MM.1S (cell line): ENCODE data around the gene PLXDC2.

ENCODE experiments used
- DNase-seq: peaks from one replicate; pipeline ENCODE4 v3.0.0-alpha.2; 2015
- H2AFZ ChIP-seq: fragments of 300-600 bp; sonication (generic); 2 replicates; pipeline ENCODE4 v1.6.0; 2016; ENCODE audit warnings: antibody characterized with exemption, low read length
- H3F3A ChIP-seq: fragments of 300-600 bp; sonication (generic); 2 replicates; pipeline ENCODE4 v1.6.1; 2016; ENCODE audit warnings: mild to moderate bottlenecking, antibody characterized with exemption, low read length, moderate library complexity, mixed read lengths; ENCODE audit not compliant: insufficient read depth
- H3K27ac ChIP-seq: fragments of 300-600 bp; sonication (generic); 2 replicates; pipeline ENCODE4 v1.5.1; 2016; ENCODE audit warnings: mild to moderate bottlenecking, low read length
- H3K27me3 ChIP-seq: fragments of 300-600 bp; sonication (generic); replicated peaks from 2 replicates; pipeline ENCODE4 v1.6.0; 2016; ENCODE audit warnings: low read length; ENCODE audit not compliant: insufficient read depth
- H3K36me3 ChIP-seq: fragments of 300-600 bp; sonication (generic); replicated peaks from 2 replicates; pipeline ENCODE4 v1.6.1; 2016; ENCODE audit warnings: mild to moderate bottlenecking, low read length, mixed read lengths; ENCODE audit not compliant: insufficient read depth
- H3K4me1 ChIP-seq: fragments of 300-600 bp; sonication (generic); 2 replicates; pipeline ENCODE4 v1.6.1; 2016; ENCODE audit warnings: low read length, mixed read lengths
- H3K4me2 ChIP-seq: fragments of 300-600 bp; sonication (generic); 2 replicates; pipeline ENCODE4 v1.6.0; 2016; ENCODE audit warnings: low read depth, low read length
- H3K4me3 ChIP-seq: fragments of 300-600 bp; sonication (generic); 2 replicates; pipeline ENCODE4 v1.5.1; 2016; ENCODE audit warnings: low read length, mixed read lengths
- H3K79me2 ChIP-seq: fragments of 300-600 bp; sonication (generic); 2 replicates; pipeline ENCODE4 v1.6.1; 2016; ENCODE audit warnings: mixed run types, low read length, mixed read lengths
- H3K9ac ChIP-seq: fragments of 300-600 bp; sonication (generic); 2 replicates; pipeline ENCODE4 v1.6.1; 2016; ENCODE audit warnings: low read length, mixed read lengths
- H3K9me2 ChIP-seq: fragments of 300-600 bp; sonication (generic); replicated peaks from 2 replicates; pipeline ENCODE4 v1.6.1; 2016; ENCODE audit warnings: mild to moderate bottlenecking, low read length, mixed read lengths; ENCODE audit not compliant: insufficient read depth
- H3K9me3 ChIP-seq: fragments of 300-600 bp; sonication (generic); replicated peaks from 2 replicates; pipeline ENCODE4 v1.6.1; 2016; ENCODE audit warnings: mild to moderate bottlenecking, low read length, mixed read lengths; ENCODE audit not compliant: insufficient read depth
- H4K20me1 ChIP-seq: fragments of 300-600 bp; sonication (generic); 2 replicates; pipeline ENCODE4 v1.6.1; 2016; ENCODE audit warnings: mild to moderate bottlenecking, low read length, moderate library complexity, mixed read lengths; ENCODE audit not compliant: insufficient read depth
- EZH2 ChIP-seq: fragments of 300-600 bp; sonication (generic); optimal IDR thresholded peaks from 2 replicates; pipeline ENCODE3; 2017; ENCODE audit warnings: low read depth, mild to moderate bottlenecking, antibody characterized with exemption, low read length, mixed read lengths
- EZH2phosphoT487 ChIP-seq: fragments of 300-600 bp; sonication (generic); IDR thresholded peaks from 2 replicates; pipeline ENCODE4 v1.6.1; 2018; ENCODE audit warnings: antibody characterized with exemption, low read length
- TF ChIP-seq, protein P1 (sequence below): fragments of 300-600 bp; sonication (generic); IDR thresholded peaks from 2 replicates; pipeline ENCODE4 v1.5.1; 2016; ENCODE audit warnings: antibody characterized with exemption, low read length, mixed read lengths

The PLXDC2 gene

DNA sequence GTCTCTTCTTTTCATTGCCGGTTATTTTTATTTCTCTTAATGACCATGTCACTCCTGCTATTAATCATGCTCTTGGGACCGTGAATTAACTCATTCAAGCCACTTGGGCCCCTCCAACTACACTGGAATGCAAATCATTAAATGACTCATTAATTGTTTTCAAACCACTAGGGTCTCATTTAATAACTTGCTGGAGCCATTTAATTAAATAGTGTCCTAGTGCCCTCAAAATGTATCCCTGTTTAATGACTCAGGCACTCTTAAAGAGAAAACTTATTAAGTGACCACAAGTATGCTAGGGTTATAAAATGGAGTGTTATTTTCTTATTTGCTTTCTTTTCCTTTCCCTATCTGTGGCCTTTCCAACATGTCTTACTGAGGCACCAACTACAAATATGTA lies 73.0 kb downstream of the PLXDC2 start:
- no peak overlapping the region for H3K4me3 ChIP-seq
- no peaks in the 10 kb centered on the region for H3K9me2 ChIP-seq
- H3K79me2 ChIP-seq, result no peaks in the 10 kb centered on the region
- no peak overlapping the region for H3K27ac ChIP-seq
- H3K4me2 ChIP-seq, result no peak overlapping the region
- no peaks in the 10 kb centered on the region for H3K36me3 ChIP-seq
- no peak for DNase-seq
- H3K27me3 ChIP-seq, result no peaks in the 10 kb centered on the region
- TF ChIP-seq, protein P1, sequence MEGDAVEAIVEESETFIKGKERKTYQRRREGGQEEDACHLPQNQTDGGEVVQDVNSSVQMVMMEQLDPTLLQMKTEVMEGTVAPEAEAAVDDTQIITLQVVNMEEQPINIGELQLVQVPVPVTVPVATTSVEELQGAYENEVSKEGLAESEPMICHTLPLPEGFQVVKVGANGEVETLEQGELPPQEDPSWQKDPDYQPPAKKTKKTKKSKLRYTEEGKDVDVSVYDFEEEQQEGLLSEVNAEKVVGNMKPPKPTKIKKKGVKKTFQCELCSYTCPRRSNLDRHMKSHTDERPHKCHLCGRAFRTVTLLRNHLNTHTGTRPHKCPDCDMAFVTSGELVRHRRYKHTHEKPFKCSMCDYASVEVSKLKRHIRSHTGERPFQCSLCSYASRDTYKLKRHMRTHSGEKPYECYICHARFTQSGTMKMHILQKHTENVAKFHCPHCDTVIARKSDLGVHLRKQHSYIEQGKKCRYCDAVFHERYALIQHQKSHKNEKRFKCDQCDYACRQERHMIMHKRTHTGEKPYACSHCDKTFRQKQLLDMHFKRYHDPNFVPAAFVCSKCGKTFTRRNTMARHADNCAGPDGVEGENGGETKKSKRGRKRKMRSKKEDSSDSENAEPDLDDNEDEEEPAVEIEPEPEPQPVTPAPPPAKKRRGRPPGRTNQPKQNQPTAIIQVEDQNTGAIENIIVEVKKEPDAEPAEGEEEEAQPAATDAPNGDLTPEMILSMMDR, result no peak
- TF ChIP-seq EZH2phosphoT487, result no peak
- TF ChIP-seq EZH2, result no peak
- H3K9me3 ChIP-seq, result no peaks in the 10 kb centered on the region
- no peaks in the 10 kb centered on the region for H4K20me1 ChIP-seq
- H3K9ac ChIP-seq, result no peak overlapping the region
- H3F3A ChIP-seq, result no peaks in the 10 kb centered on the region
- H3K4me1 ChIP-seq, result no peaks in the 10 kb centered on the region
- no peak overlapping the region for H2AFZ ChIP-seq

DNA sequence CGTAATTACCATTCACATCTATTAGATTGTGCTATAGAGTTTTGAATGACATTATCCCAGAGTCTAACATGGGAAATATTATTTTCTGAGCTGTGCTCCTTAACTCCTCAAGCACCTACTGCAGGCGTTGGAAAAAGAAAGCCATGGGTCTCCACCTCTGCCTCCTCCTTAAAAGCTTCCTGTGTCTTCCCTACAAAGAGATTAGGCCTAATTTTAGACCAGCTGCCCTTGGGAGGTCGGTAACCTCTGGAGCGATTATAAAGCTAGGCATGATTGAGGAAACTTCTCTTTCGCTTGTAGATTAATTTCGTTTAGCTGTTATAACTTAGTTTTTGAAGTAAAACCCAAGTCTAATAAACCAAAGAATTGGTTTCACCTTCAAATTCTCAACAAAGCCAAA lies 75.2 kb downstream of the PLXDC2 start:
- H3K27ac ChIP-seq, result no peak overlapping the region

GRCh38 chr10:19892270-19892669 lies 76.0 kb downstream of the PLXDC2 start:
- H3K27me3 ChIP-seq, result no peaks in the 10 kb centered on the region
- no peaks in the 10 kb centered on the region for H4K20me1 ChIP-seq
- H3K9me2 ChIP-seq, result no peaks in the 10 kb centered on the region
- TF ChIP-seq EZH2phosphoT487, result no peak
- TF ChIP-seq, protein P1, result no peak
- TF ChIP-seq EZH2, result no peak
- no peaks in the 10 kb centered on the region for H3K79me2 ChIP-seq
- no peaks in the 10 kb centered on the region for H3K9me3 ChIP-seq
- no peak overlapping the region for H3K4me3 ChIP-seq
- no peak overlapping the region for H2AFZ ChIP-seq
- no peak for DNase-seq
- no peaks in the 10 kb centered on the region for H3K4me1 ChIP-seq
- H3K4me2 ChIP-seq, result no peak overlapping the region
- H3F3A ChIP-seq, result no peaks in the 10 kb centered on the region
- H3K27ac ChIP-seq, result no peak overlapping the region
- H3K36me3 ChIP-seq, result no peaks in the 10 kb centered on the region
- H3K9ac ChIP-seq, result no peak overlapping the region

More for the DNA sequence above, 75.2 kb downstream of the PLXDC2 start:
- Histone ChIP-seq H3K27me3 (no peaks in the 10 kb centered on the region), H3K79me2 (no peaks in the 10 kb centered on the region), H3K4me2 (no peak overlapping the region), H3K9ac (no peak overlapping the region), H3F3A (no peaks in the 10 kb centered on the region), H3K9me2 (no peaks in the 10 kb centered on the region), H3K9me3 (no peaks in the 10 kb centered on the region), H4K20me1 (no peaks in the 10 kb centered on the region), H2AFZ (no peak overlapping the region), H3K4me3 (no peak overlapping the region), H3K4me1 (no peaks in the 10 kb centered on the region), H3K36me3 (no peaks in the 10 kb centered on the region)
- TF ChIP-seq, protein P1, result no peak
- TF ChIP-seq EZH2phosphoT487 (no peak), EZH2 (no peak)
- no peak for DNase-seq
